GM19035 (cell line): Measurements from ENCODE around the gene PTPRCAP.
"Not testable (repeated sequence)": the region's sequence is repeated elsewhere in the genome, so short reads cannot be mapped to it uniquely, and the experiment has no call there.

Experiments used
- ATAC-seq: cut with Tn5 transposase; IDR thresholded peaks from one replicate; pipeline ENCODE4 v1.9.1; 2021; ENCODE audit not compliant: unreplicated experiment

The PTPRCAP gene

DNA sequence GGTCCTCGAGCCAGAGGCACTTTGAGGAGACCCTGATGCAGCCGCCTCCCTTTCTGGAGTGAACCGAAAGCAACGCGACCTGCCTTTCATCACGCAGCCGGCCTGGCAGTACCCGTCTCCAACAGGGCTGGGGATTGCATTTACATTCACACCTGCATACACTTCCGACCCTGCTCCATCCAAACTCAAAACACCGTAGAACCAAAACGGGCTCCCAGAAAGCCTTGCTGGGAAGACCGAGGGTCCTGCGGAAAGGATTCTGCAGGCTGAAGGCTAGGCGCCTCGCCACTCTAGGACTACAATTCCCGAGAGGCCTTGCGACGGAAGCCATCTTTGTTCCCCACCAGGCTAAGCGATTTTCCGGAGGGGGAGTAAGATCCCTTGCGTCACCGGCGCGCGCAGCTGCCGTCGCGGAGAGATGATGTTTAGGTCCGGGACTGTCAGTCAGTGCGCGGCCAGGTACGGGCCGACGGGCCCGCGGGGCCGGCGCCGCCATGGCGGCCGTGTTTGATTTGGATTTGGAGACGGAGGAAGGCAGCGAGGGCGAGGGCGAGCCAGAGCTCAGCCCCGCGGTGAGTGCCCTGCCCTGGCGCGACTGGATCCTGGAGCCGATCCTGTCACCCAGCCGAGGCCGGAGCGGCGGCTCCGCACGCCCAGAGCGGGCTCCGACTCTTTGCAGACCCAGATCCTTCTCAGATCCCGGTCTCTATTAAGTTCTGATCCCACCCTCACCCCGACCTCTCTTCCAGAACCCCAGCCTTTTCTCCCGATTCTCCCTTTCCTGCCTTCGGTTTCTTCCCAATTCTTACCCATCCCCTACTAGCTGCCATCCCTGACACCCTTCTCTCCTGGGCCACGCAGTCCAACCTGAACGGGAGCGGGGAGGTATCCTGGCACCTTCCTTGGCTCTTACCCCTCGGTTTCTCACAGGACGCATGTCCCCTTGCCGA is 9.2 kb downstream of the PTPRCAP start, which contains the start of gene RPS6KB2:
Gene RPS6KB2 (plus strand): TSS at position 443 of the 950 bp plus-strand sequence. CDS start 52 bp downstream, at position 495.
- ATAC-seq: peak; percentile 88

DNA sequence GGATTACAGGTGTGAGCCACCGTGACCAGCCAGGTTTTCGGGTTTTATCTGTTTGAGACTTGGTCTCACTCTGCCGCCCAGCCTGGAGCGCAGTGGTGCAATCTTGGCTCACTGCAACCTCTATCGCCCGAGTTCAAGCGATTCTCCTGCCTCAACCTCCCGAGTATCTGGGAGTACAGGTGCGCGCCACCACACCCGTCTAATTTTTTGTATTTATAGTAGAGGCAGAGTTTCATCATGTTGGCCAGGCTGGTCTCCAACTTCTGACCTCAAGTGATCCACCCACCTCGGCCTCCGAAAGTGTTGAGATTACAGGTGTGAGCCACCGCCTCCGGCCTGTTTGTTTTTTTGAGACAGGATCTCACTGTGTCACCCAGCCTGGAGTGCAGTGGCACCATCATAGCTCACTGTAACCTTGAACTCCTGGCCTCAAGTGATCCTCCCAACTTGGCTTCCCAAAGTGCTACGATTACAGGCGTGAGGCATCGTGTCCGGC is 10.1 kb downstream of the PTPRCAP start:
- not testable (repeated sequence) for ATAC-seq

DNA sequence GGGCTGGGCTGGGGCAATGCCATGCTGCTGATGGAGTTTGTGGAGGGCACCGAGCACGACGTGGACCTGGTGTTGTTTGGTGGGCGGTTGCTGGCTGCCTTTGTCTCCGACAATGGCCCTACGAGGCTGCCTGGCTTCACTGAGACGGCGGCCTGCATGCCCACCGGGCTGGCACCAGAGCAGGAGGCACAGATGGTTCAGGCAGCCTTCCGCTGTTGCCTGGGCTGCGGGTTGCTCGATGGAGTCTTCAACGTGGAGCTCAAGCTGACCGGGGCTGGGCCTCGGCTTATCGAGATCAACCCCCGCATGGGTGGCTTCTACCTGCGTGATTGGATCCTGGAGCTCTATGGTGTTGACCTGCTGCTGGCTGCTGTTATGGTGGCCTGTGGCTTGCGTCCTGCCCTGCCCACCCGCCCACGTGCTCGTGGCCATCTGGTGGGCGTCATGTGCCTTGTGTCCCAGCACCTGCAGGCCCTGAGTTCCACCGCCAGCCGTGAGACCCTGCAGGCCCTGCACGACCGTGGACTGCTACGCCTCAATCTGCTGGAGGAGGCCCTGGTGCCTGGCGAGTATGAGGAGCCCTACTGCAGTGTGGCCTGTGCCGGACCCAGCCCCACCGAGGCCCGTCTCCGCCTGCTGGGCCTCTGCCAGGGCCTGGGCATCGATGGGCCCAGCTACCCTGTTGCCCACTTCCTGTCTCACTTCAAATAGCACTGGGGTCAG is 13.4 kb downstream of the PTPRCAP start:
- ATAC-seq: no peak

DNA sequence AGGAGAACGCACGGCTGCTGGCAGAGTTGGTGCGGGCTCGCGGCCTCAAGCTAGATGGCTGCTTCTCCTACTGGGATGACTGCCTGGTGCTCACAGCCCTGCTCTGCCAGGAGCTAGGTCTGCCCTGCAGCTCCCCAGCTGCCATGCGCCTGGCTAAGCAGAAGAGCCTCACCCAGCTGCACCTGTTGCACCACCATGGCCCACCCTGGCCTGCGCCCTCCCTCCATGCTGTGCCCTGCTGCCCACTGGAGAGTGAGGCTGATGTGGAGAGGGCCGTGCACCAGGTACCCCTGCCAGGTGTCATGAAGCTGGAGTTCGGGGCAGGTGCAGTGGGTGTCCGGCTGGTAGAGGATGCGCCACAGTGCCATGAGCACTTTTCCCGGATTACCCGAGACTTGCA is 14.0 kb downstream of the PTPRCAP start:
- no peak for ATAC-seq

DNA sequence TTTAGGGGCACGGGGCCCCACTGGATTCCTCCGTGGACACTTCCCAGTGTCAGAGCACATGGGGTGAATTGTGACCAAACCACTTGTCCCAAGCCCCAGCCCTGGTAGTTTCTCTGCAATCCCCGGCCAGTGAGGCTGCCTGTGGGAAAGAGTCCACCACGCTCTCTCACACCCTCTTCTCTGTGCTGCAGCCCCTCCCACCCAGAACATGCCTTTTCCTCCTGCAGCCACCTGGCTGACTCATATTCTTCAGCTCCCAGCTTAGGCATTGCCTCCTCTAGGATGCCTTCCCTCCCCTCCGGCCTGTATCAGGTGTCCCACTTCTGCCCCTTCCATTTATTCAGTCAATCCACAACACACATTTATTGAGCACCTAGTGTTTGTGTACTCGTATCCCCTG is 14.6 kb downstream of the PTPRCAP start:
- no peak for ATAC-seq

DNA sequence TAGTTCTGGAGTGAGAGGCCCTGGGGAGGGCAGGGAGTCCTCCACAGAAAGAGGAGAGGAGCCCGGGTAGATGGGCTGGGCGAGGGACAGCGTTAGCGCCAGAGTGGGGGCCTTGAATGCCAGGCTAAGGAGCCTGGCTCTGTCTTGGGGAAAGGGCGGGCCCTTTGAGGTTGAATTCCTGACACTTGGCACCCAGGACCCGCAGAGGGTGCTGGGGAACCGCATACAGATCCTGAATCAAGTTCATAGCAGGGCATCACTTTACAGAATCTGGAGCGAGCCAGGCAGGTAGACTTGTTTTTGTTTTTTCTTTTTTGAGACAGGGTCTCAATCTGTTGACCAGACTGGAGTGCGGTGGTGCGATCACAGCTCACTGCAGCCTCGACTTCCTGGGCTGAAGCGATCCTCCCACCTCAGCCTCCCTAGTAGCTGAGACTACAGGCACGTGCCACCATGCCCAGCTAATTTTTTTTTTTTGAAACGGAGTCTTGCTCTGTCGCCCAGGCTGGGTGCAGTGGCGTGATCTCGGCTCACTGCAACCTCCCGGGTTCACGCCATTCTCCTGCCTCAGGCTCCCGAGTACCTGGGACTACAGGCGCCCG is 16.0 kb downstream of the PTPRCAP start:
- no peak for ATAC-seq

DNA sequence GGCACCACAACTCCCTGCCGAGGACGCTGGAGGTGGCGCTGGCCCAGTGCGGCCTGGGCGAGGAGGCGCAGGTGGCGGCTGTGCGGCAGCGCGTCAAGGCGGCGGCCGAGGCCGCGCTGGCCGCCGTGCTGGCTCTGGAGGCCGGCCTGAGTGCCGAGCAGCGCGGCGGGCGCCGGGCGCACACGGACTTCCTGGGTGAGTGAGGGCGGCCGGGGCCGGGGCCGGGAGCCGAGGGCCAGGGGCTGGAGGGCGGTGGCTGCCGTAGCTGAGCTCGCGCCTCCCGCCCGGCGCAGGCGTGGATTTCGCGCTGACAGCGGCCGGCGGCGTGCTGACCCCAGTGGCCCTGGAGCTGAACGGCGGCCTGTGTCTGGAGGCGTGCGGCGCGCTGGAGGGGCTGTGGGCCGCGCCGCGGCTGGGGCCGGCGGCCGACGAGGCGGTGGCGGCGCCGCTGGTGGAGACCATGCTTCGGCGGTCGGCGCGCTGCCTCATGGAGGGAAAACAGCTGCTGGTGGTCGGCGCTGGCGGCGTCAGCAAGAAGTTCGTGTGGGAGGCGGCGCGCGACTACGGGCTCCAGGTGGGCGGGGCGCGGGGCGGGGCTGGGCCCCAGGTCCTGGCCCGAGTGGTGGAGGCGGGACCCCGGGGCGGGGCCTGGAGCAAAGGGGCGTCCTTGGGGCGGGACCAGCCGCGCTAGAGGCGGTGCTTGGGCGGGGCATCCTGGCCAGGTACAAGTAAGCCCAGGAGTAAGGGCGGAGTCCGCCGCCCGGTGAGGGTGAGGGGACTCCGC is 16.6 kb downstream of the PTPRCAP start:
- ATAC-seq: peak; percentile 85

DNA sequence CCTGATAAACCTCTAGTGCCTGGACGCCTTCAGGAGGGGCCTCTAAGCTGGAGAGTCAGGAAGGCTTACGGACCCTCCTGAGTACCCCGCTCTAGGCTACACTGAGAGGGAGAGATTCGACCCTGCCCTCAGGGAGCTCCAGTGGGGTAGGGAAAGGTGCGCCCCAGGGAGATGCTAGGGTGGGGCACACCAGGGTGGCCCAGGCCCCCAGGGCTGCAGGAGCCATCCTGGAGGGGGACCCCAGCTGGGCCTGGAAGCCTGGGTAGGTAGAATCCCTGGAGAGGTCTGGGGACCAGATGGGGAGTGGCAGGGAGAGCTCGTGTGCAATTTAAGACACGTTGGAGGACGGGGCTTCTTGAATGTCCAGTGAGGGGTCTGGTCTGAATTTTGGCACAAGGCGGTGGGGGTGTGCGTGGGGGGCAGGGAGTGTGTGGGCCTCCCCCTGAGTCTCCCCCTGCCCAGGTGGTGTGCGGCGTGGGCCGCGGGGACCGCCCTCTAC is 17.3 kb downstream of the PTPRCAP start:
- no peak for ATAC-seq

DNA sequence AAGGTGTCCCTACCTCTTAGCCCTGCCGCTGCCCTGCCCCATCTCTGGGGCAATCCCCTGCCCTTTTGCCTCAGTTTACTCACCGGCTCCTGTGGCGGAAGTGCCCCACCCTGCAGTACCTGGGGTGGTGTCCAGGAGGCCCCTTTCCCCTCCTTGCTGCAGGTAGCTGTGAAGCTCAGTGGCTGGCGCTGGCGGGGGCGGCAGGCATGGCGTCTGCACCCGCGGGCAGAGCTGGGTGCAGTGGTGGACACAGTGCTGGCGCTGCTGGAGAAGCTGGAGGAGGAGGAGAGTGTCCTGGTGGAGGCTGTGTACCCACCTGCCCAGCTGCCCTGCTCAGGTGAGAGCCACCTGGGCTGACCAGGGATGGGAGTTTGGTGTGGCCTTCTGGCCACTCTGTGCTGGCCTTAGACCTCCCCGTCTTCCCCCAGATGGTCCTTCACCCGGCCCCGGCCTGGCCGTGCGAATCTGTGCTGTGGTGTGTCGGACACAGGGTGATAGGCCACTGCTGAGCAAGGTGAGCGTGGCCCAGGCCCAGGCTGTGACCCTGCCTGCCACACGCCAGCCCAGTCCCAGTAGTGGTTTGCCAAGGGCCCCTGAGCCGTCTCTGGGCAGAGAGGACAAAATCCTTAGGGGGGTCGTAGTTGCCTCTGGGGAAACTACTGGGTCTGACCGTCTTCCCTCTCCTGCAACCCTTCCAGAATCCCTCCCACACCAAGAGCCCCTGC is 18.0 kb downstream of the PTPRCAP start:
- ATAC-seq: no peak

DNA sequence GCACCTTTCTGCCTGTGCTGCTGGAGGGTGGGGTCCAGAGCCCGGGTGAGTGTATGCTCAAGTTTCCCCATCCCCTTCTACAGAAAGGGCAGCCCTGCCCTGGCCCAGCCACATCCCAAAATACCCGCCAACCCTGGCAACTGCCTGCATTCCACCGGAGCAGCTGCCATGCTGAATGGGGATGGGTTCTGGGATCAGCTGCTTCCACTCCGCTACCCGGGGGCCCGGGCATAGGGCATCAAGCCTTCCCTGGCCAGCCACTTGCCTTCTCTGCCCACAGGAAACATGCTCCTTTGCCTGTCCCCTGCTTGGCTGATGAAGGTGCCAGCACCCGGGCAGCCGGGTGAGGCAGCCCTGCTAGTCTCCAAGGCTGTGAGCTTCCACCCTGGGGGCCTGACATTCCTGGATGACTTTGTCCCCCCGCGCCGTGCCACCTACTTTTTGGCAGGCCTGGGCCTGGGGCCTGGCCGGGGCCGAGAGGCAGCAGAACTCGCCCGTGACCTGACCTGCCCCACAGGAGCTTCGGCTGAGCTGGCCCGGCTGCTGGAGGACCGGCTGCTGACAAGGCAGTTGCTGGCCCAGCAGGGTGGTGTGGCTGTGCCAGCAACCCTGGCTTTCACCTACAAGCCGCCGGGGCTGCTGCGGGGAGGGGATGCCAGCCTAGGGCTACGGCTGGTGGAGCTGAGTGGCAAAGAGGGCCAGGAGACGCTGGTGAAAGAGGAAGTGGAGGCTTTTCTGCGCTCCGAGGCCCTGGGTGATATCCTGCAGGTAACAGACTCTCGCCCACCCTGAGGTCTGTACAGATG is 18.8 kb downstream of the PTPRCAP start:
- no peak for ATAC-seq

DNA sequence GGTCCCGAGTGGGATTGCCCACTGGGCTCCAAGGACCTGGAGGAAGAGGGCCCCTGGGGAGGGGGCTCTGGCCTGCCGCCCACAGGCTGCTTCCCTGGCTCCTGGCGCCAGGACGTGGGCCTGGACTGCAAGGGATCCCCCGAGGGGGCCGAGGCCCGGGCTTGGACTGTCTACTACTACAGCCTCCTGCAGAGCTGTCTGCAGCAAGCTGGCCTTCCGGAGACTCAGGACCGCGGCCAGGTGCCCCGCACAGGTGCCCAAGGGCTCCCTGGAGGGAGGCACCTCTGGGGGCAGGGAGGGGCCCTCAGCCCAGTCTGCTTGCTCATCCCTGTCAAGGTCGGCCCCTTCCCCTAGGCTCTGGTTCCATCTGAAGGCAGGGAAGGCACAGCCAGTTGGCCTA is 20.1 kb downstream of the PTPRCAP start:
- no peak for ATAC-seq

DNA sequence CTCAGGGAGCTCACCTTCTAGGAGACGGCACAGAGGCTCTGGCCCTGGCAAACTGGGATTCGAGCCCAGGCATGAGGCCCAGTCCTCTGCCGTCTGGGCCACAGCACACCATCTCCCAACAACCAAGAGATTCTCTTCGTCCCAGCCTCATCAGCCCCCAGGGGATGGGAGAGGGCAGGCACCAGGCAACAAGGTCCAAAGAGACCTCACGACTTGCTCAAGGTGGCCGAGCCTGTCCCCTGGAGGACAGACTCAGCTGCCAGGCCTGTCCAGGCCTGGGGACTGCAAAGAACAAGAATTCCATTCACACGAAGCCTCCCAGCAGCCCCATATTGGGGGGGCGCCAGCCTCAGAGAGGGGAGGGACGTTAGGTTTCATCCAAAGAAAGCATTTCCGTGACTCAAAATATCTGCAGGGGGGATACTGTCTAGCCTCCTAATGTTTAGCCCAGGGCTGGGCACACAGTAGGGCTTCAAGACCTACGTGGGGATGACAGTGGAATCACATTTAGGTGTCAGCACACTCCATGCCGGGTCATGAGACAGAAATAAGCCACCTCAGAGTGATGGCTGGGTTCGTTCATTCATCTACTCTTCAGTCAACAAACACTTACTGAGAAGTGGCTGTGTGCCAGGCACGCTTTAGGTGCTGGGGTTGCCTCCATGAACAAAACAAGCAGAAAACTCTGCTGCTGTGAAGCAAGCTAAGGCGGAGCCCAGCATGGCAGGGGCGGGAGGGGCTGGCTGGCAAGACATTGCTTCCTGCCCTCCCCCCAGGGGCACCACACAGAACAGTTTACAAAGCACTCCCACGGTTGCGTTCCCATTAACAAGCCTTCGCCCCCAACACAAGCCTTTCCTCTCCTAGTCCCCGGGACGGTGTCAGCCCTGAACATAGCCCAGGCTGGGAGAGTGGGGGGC is 20.8 kb downstream of the PTPRCAP start:
- no peak for ATAC-seq

DNA sequence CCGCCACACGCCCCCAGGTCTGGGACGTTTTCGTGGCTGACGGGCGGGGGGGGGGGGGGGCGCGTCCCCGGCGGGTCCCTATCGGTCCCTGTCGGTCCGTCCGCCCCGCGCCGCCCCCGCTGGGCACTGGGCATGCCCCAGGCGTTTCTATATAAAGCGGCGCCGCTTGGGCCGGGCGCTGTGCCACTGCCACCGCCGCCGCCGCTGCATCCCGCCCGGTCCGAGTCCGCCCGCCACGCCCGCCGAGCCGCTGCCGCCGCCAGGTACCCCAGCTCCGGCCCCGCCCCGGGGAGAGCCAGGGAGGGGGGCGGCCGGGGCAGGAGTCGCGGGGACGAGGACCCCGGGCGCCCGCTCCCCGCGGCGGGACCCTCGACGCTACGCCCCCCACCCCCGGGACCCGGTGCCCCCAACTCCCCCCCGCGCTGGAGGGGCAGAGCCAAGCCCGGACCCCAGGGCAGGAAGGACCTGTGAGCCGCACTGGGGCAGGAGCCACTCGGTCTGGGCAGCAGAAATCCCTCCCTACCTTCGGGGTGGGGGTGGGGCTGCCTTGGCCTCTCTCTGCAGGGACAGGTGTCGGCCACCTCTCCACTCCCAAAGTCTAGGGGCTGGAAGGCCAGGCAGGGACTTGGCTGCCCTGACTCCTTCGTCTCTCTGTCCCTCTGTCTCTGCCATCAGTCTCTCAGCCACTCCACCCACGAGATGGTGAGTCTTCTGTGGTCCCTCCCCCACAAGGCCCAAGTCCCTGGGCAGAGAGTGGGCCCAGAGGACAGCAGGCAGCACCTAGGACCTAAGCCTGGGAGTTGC is 21.8 kb downstream of the PTPRCAP start, which contains the start of gene CARNS1:
Gene CARNS1 (plus strand): TSS at position 178 of the 804 bp plus-strand sequence. CDS start 522 bp downstream, at position 700.
- ATAC-seq: no peak

DNA sequence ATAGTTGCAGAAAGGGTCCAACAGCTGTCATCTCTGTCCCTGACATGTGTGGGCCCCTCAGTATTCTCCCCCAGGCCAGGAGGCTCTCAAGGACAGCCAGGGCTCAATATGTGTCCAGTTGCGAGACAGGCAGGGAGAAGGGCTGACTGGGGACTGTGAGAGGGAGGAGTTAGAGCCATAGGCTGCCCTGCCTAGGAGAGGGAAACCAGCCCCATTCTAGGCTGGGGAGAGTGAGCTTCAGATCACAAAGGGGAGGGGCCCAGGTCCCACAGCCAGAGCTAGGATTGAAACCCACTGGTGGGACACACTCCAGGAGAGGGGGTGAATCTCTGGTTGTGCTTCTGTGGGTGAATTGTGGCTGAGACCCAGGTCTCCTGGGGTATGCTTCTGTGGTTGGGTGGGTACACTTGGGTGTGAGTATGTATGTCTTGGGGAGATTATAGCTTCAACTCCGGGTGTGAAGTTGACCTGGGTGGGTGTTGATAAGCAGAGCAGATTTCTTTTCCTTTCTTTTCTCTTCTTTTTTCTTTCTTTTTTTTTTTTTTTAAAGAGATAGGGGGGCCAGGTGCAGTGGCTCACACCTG is 24.1 kb downstream of the PTPRCAP start:
- ATAC-seq: no peak

DNA sequence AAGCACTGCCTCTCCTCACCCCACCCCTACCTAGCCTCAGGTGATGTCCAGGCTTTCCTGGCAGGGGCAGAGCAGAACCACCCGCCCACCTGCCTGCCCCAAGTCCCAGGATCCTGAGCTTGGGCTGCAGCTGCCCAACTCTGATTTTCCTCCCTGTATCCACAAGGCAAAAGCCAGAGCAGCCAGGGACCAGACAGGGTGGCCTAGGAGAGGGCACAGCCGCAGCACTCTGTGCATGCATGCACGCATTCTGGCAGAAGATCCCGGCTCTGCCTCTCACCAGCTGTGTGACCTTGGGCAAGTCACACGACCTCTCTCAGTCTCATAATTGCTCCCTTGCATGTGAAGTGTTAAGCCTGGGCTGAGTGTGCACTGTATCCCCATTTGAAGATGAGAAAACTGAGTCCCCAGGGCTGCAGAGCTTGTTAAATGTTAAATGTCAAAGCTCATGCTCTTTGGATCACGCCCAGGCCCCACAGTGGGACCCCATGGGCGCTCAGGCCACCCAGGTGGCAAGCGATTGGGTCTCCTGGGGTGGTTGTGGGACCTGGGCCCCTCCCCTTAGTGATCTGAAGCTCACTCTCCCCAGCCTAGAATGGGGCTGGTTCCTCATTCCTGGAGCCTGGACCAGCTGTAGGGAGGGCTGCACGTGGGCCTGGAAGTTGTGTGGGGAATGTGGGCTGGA is 24.8 kb downstream of the PTPRCAP start:
- ATAC-seq: no peak

DNA sequence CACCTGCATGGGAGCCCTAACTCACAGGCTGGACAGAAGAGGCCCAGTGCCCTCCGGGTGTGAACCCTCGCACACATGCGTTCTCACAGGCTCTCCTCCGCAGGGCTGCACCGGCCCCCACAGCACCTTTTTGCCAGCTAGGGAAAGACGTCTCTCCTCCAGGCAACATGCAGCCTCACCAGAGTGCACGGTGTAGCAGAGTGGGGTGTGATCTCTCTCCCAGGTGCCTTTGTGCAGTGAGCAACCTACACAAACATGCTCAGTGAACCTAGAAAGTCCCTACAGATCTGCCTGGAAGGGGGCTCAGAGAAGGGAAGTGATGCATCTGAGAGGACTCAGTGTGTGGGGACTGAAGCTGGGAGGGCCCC is 25.7 kb downstream of the PTPRCAP start:
- no peak for ATAC-seq
